Inferior parietal cortex (tissue), 1 donor: ENCODE measurements around the gene TTN.

Experiments
- DNase-seq: peaks from one replicate; pipeline ENCODE4 v3.0.0-alpha.2; 2016; ENCODE audit errors: extremely low spot score

The TTN gene

DNA sequence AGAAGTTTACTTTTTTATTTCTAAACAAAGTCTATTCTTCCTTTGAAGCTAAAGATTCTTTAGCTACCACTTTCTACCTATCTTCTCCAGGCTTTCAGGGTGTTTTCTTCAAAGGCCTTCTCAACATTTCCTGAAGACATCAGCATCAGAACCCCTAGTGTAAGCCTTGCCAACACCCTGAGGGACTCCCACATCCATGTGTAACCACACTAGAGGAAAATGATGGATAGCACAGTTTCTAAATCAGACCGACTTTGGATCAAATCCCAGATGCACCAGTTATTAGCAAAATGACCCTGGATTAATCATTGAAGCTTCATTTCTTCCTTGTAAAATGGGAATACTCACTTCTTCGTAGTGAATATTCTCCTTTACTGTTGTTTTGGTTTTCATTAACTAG, 4.7 kb upstream of the TTN start:
- no peak for DNase-seq

DNA sequence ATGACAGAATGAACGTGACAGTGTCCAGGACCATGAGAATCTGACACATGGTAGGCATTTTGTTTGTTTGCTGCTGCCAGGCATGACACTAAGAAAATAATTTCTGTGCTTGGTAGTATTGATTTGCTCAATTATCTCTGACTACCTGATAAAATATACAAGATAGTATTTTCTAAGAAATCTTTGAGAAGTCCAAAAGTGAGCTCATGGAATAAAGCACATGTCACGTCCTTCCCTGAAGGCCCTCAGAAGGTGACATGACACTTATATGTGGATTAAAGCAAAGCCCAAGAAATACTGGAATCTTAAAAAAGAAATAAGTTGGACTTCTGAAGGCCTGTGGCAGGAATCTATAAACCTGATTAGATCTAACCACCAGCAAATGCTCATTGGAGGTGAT, 3.8 kb upstream of the TTN start:
- DNase-seq: no peak

DNA sequence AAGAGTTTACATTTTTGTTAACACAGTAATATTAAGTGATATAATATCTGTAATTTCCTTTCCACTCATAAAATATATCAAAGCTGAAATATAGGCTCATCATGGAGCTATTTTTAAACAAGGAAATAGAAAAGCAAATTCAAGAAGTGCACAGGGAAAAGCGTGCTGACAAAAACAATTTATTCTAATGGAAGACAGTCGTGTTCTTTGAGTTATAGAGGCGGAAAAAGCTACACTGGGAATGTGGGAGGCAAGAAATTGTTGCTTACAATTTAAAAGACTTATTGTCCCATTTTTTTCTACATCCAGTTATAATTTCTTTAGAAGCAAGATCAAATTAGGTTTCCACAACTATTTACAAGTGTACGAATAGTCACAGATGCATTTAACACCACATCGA, 3.2 kb upstream of the TTN start:
- DNase-seq: no peak

DNA sequence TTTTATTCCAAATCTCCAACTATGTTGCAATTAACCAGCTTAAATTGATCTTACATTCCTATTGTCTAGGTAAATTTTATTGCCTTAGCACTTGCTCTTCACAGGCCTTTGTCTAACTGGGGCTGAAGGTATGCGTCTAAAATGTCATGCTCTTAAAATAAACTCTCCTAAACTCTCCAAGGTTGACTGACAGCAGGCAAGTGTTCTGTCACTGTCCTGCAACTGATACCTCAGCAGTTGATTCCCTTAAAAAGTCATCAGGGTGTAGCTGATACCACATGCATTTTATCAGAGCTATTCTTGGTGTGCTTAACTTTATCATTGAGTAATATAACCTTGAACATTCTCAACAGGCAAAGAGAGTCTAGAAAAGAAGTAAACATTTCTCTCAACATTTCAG, 680 bp downstream of the TTN start:
- no peak for DNase-seq

DNA sequence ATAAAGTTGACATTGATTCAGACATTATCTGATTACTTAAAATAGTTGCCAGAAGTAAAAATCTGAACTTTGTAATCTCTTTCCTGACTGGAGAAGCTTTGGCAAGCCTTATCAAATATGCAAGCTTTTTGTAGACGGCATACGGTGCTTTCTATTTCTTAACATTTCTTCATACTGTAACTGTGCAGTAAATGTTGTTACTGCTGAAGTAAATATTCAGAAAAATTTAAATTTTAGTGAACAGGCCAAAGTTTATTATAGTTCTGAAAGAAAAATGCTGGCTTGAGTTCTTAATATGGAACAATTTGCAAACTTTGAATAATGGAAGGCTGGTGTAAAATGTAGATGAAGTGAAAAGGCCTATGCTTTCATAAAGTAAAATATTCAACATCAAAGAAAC, 1.8 kb downstream of the TTN start:
- no peak for DNase-seq

DNA sequence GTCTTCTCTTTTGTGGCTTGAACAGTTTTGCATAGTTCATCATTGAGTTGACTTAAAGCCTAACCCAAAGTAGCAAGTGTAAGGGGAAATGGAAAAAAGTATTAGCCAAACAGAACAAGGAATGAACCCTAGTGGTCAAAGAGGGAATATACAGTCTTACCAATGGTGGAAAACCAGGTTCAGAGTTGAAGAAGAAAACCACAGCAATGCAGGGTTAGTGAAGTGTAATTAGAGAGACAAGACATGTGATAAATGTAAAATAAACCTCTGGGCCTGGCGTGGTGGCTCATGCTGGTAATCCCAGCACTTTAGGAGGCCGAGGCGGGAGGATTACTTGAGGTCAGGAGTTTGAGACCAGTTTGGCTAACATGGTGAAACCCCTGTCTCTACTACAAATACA, 2.4 kb downstream of the TTN start:
- DNase-seq: no peak

DNA sequence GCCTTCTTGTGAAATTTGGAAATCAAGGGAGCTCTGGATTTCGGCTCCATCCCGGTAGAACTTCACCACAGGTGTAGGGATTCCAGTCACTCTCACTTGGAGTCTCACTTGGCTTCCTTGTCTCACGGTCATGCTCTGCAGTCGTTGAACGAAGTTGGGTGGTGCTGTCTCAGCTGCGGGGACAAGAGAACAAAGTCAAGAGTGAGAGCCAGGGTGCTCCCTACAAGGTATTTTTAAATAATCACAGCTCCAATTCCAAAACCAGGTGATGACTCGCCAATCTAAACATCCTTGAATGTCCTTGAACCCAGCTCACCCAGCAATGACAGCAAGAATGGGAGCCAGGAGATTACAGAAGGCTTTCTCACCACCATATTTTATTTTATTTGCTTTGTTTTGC, 6.7 kb downstream of the TTN start:
- no peak for DNase-seq

DNA sequence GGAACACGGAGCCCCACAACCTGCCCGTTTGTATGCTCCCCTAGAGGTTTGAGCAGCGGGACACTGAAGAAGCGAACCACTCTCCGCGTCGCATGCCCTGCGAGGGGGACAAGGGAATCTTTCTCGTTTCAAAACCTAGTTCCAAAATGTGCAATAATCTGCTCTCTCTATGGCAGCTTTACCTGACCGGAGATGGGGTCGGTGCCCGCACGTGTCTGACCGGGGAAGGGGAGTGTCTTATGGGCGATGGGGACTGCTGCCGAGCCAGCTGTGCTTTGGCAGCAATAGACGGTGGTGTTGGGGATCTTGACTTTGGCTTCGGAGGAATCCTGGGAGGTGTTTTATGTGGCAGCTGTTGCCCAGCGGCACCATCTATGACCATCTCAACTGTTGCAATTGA, 7.9 kb downstream of the TTN start:
- DNase-seq: no peak

DNA sequence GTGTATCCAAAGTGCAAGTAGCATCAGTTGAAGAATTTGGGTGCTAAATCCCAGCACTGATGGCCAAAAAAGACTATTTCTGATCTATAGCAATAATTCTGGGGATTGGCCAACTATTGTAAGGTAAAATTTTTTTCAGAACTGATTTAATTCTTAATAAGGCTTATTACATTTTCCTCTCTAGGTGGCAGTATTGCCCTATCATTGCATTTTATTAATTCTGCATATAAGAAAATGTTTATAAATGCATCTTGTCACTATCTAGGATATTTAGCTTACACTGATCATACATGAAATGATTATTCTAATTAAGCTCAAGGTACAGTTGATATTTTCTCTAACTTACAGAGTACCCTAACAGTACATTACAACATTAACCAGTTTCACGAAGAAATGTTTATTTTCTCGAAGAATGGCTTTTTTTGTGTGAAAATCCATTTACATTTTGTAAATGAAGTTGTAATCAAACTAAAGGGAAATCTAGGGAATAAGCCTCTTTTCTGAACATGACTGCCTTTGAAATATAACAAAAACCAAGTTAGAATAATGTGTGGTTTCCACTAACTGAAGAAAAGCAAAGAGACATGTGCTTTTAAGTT, 11.0 kb downstream of the TTN start:
- DNase-seq: peak; percentile 74

DNA sequence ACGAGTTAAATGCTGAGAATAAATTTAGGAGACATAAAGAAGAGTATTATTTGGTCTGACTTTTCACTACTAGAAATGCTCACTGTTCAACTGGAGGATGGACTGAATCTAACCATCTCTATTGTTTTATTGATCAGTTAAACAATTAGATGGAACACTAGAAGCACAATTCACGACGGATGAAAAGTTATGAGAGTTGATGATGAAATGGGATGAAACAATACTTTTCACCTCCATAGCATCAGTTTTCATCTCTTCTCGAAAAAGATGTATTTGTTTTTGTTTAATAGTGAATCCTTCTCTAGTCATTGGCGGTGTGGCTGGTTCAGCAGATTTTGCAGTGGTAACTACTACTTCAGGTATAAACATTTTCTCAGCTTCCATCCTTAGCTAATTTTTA, 19.3 kb downstream of the TTN start:
- no peak for DNase-seq

DNA sequence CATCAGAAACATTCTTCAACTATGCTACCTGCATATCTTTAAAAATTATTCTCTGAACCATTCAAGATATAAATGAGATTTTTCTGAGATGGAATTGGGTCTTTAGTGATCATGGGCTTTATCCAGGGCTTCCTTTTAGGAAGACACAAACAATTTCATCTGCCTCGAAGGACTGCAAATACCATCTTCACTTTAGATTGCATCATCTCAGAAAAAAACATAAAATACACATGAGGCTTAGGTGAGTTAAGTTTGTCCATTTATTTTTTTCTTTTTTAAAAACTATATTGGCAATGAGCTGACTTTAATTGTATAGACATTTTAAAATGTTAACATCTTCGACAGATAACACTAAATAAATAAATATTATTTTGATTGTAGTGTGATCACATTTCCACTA, 20.1 kb downstream of the TTN start:
- no peak for DNase-seq

DNA sequence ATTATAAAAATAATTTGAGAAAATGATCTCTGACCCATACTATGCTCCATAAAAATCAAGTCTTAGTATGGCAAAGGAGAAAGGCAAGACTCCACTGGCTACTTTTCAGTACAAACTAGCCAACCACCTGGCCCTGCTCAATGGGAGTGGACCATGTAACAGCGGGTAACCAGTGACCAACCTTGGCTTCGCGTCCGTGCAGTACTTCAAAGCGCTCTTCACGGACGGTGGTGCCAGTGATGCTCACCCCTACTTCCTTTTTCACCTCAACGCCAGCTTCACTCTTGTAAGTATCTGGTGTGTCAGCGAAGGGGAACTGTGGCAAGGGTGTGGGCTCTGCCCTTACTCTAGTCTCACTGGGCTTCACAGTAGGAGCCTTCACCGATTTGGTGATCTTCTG, 23.3 kb downstream of the TTN start:
- no peak for DNase-seq

DNA sequence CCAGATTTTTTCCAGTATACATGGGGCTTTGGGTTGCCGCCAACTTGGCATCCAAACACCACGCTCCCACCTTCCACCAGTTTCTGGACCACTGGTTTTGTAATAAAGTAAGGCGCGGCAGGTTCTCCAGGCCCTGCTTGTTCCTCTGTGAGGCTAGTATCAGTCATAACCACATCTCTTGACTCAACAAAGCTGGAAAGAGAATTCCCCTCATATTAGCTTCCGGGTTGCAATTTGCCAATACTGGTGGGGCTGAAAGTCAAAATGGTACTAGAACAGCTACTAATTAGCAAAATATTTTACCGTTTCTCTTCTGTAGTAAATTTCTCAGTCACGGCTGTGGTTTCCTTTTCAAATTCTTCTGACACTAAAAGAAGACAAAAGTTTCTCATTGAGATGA, 25.0 kb downstream of the TTN start:
- no peak for DNase-seq

DNA sequence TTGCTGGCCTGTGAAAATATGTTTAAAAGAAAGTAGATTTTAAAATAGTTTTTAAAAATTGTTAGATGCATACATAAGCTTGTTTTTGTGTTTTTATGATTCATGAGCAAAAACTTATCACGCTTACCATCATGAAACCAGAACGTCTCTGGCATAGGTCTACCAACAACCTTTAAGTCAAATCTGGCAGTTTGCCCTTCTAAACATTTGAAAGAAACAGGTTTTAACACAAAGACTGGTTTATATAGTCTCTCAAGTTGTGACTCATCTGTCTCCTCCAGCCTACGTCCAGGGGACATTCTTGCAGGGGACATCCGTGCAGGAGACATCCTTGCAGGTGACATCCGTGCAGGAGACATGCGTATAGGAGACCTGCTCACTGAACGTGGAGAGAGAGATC, 29.6 kb downstream of the TTN start:
- no peak for DNase-seq

DNA sequence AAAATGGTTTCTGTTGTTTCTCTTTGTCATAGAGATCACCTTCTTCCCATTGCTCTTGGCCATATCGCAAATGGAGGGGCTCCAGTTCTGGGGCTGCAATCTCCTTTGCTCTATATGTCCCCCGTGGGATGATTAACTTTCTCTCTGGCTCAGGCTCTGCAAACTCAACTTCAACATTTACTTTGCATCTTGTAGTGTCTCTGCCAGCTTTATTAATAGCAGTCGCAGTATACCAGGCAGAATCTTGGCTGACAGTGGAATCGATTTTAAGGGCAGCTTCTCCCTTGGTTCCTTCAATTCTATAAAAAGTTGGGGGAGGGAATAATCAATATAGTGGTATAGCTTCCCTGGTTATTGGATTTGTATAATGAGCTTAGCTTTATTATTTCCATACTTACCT, 30.5 kb downstream of the TTN start:
- DNase-seq: no peak

DNA sequence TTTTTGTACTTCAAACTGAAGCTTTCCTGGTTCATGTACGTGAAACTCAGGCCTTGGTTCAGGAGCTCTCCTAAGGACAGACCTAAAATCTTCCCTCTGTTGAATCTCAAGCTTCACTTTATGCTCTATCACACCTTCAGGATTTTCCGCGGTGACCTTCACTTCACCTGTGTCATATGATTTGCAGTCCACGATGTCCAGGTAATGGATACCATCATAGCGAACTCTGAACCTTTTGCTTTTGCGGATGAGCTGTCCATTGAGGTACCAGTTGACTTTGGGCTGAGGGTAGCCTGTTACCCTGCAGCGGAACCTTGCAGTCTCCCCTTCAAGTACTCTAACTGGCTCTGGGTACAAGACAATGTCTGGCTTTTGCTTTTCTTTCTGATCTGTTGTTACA, 31.2 kb downstream of the TTN start:
- DNase-seq: no peak

DNA sequence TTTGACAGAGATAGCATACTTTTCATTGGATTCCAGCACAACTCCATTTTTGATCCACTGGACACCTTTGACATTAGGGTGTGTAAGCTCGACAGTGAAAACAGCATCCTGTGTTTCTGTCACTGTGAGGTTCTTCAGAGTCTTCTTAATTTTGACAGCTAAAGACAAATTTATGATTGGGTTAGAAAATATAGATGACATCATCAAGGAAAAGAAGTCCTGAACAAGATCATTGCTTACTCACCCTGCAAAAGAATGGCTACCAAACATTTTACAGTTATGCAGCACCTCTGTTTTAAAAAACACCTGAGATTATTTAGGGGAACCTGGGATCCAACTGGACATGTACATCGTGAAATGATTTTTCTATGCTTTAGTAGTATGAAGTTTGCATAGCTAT, 36.7 kb downstream of the TTN start:
- no peak for DNase-seq

DNA sequence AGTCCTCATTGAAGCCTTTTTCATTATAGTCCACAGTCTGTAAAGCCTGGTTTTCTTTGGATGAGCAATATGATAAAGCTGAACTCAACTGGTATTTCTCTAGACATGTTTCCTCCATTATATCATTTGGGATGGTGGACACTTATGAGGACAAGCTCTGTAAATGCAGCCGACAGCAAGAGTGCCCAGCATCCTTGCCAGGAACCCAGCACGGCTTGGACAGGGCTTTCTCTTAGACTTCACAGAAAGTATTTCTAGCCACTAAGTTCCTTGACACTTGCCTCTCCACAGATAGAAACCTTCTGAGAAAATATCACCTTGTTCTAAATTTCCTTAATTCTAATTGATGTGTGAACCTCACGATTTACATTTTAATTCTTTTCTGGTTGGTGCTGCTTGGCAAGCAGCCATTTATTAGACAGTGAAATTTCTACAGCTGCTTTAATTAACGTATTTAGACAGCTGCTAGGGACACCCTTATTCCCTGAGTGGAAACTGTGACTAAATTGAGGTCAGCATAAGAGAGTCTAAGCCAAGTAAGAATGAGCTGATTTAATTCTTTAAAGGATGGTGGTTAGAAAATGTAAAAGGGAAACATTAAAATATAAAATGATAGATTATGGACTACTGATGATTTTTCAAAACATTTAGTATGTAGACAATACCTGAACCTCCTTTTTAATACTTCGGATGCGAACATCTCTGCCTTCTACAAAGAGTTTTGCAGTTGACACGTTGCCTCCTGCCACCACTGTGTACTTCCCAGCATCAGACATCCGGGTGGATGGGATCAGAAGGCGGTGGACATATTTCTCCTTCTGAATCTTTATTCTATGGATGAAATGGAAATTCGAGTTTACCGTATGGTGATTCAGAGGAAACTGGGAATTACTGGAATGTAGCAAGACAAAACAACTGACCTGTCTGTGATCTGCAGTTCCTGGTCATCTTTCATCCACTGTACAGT, 39.8 kb downstream of the TTN start:
- no peak for DNase-seq

DNA sequence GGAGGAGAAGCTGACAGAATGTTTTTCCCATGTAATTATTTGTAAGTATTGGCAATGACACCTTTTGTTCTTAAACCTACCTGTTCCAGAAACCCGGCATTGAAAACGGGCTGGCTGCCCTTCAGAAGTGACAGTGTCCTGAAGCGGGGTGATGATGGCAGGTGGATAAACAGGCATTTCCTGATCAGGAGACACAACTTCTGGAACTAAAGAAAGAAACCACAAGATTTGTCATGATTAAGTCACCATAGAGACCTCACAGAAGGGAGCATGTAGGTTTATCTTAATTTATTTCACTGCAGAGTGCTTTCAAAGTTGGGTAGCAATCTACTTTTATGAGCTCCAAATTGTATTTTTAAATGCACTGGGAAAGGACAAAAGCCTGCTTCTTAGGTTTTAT, 43.1 kb downstream of the TTN start:
- DNase-seq: no peak

DNA sequence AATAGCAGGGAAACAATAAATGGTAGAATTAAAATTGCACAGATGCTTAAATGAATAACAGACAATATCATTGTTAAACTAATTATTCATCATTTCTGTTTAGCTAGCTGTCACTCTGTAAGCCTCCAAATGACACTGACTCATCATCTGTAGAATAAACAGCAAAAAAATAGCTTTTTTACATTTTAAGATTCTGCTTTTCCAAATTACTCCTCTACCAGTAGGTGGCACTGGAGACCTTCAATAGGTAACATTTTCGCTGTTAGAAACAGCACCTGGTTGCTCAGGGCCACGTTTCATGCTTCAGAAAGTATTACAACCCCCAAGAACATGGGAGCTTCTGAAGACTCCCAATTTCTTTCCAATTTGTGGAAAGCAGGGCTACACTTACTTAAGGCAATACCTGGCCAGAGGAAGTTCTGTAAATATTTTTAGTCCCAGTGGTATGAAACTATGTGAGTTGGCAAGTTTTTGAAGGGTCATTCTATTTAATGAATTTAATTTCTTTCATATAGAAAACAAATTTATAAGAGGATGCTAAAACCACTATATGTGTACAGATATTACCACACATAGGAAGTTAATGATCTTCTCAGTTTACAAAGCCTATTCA, 45.4 kb downstream of the TTN start:
- DNase-seq: peak; percentile 60

DNA sequence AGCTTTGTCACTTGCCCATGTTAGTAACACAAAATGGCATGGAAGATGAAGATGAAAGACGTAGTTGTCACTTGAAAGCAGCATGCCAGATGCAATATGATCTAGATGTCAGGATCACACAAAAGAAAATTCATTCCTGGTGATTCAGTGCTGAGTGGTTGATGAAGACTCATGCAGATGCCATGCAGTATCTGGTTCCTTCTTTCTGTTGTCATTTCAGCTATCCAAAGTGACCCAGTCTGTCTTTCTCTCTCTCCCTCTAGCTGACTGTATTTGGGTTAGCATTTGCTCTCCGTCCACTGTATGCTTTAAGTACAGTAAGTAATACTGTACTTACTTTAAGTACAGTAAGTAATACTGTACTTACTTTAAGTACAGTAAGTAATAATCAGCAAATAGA, 50.4 kb downstream of the TTN start:
- DNase-seq: no peak

DNA sequence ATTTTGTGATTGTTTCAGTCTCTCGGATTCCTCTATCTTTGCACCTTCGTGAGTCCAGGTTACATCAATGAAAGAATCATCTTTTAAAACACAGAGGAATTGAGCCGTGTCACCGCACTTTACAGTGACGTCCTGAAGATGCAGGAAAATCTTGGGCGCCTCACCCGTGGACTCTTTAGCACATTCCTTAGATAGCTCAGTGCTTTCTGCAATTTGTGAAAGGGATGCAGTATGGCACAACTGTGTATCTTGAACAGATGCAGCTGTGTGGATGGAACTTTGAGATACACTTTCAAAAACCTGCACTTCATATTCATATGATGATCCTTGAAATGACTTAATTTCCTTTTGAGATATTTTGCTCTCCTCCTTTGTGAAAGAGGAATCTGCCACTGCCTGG, 50.9 kb downstream of the TTN start:
- DNase-seq: no peak

DNA sequence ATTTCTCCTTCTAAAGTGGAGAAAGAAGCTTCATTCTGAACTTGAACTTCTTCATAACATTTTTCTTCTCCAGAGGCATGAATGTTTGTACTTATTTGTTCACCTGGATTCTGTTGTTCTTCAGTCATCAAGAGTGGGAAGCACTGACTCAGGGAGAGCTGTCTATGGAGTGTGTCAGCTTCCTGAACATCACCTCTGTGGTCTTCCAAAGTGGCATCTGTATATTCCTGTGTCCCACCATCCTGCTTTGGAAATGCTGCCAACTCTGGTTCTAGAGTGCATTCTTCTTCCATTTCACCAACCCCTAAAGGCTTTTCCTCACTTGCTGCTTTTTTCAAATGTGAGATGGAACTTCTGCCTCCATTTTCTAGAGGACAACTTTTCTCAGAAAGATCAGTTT, 59.5 kb downstream of the TTN start:
- DNase-seq: no peak
